Measurements from ENCODE around the gene RAB11A. TPM values are rescaled to one million over a fixed set of nuclear protein-coding genes. Genes with fewer than 3 reads are reported as not detected.

Gene RAB11A
- polyA plus RNA-seq, 1 donor from 2014 or later = 248 TPM

GRCh38 chr15:65913631-65914199 lies 44.4 kb downstream of the RAB11A start:
- Mint-ChIP-seq H3K4me1 (peaks cover 30 to 40% (median 37%) of the 10 kb centered on the region in 3 donors), H3K4me3 (no peak overlapping the region), H3K9me3 (no peaks in the 10 kb centered on the region), H3K27ac (no peak overlapping the region), H3K36me3 (no peaks in the 10 kb centered on the region), H3K27me3 (no peaks in the 10 kb centered on the region)

GRCh38 chr15:65914386-65914785 lies 45.1 kb downstream of the RAB11A start:
- no peaks in the 10 kb centered on the region for H3K27me3 Mint-ChIP-seq
- H3K36me3 Mint-ChIP-seq = no peaks in the 10 kb centered on the region
- no peaks in the 10 kb centered on the region for H3K9me3 Mint-ChIP-seq
- peak overlapping the region in 2 of 3 donors; percentile 67 to 92 for H3K27ac Mint-ChIP-seq
- H3K4me1 Mint-ChIP-seq = peaks cover 34 to 46% (median 41%) of the 10 kb centered on the region in 3 donors
- no peak overlapping the region for H3K4me3 Mint-ChIP-seq

- H3K27ac Mint-ChIP-seq = peak overlapping the region; percentile 67 to 92 (median 79)
- peaks cover 39 to 51% (median 43%) of the 10 kb centered on the region in 3 donors for H3K4me1 Mint-ChIP-seq
- H3K4me3 Mint-ChIP-seq = peak overlapping the region in 3 of 4 donors; percentile 41 to 89 (median 51)
- H3K9me3 Mint-ChIP-seq = no peaks in the 10 kb centered on the region
- no peaks in the 10 kb centered on the region for H3K36me3 Mint-ChIP-seq
- H3K27me3 Mint-ChIP-seq = no peaks in the 10 kb centered on the region
Measured at GRCh38 chr15:65914981-65915925, 46.0 kb downstream of the RAB11A start.

GRCh38 chr15:65916041-65916663 lies 46.9 kb downstream of the RAB11A start:
- no peaks in the 10 kb centered on the region for H3K36me3 Mint-ChIP-seq
- no peaks in the 10 kb centered on the region for H3K27me3 Mint-ChIP-seq
- peak overlapping the region in 2 of 4 donors; percentile 51 to 89 for H3K4me3 Mint-ChIP-seq
- peaks cover 47 to 60% (median 52%) of the 10 kb centered on the region in 3 donors for H3K4me1 Mint-ChIP-seq
- no peaks in the 10 kb centered on the region for H3K9me3 Mint-ChIP-seq
- H3K27ac Mint-ChIP-seq = peak overlapping the region in 1 of 3 donors; percentile 92

- no peaks in the 10 kb centered on the region for H3K36me3 Mint-ChIP-seq
- H3K9me3 Mint-ChIP-seq = no peaks in the 10 kb centered on the region
- H3K27ac Mint-ChIP-seq = peak overlapping the region; percentile 79 to 97 (median 94)
- peaks cover 52 to 66% (median 59%) of the 10 kb centered on the region in 3 donors for H3K4me1 Mint-ChIP-seq
- H3K27me3 Mint-ChIP-seq = no peaks in the 10 kb centered on the region
- H3K4me3 Mint-ChIP-seq = peak overlapping the region; percentile 24 to 89 (median 76)
Measured at GRCh38 chr15:65916664-65917406, 47.5 kb downstream of the RAB11A start.

GRCh38 chr15:65917407-65917756 lies 48.1 kb downstream of the RAB11A start:
- Mint-ChIP-seq H3K4me1 (peaks cover 54 to 70% (median 59%) of the 10 kb centered on the region in 3 donors), H3K36me3 (no peaks in the 10 kb centered on the region), H3K27ac (peak overlapping the region; percentile 79 to 97 (median 94)), H3K4me3 (peak overlapping the region; percentile 24 to 89 (median 76)), H3K27me3 (no peaks in the 10 kb centered on the region), H3K9me3 (no peaks in the 10 kb centered on the region)

GRCh38 chr15:65917936-65918335 lies 48.6 kb downstream of the RAB11A start:
- Mint-ChIP-seq H3K36me3 (peaks cover under 1% of the 10 kb centered on the region), H3K4me3 (peak overlapping the region in 1 of 4 donors; percentile 28), H3K4me1 (peaks cover 54 to 71% (median 59%) of the 10 kb centered on the region in 3 donors), H3K9me3 (no peaks in the 10 kb centered on the region), H3K27ac (peak overlapping the region in 2 of 3 donors; percentile 36 to 97), H3K27me3 (no peaks in the 10 kb centered on the region)

GRCh38 chr15:65918357-65918920 lies 49.1 kb downstream of the RAB11A start:
- Mint-ChIP-seq H3K36me3 (peaks cover 2% of the 10 kb centered on the region), H3K4me3 (peak overlapping the region in 1 of 4 donors; percentile 28), H3K4me1 (peaks cover 56 to 73% (median 59%) of the 10 kb centered on the region in 3 donors), H3K27ac (peak overlapping the region; percentile 36 to 97 (median 85)), H3K27me3 (no peaks in the 10 kb centered on the region), H3K9me3 (no peaks in the 10 kb centered on the region)

GRCh38 chr15:65918945-65919344 lies 49.7 kb downstream of the RAB11A start:
- Mint-ChIP-seq H3K36me3 (peaks cover 2% of the 10 kb centered on the region), H3K27ac (peak overlapping the region in 2 of 3 donors; percentile 36 to 90), H3K9me3 (no peaks in the 10 kb centered on the region), H3K4me1 (peaks cover 56 to 73% (median 59%) of the 10 kb centered on the region in 3 donors), H3K27me3 (no peaks in the 10 kb centered on the region), H3K4me3 (peak overlapping the region in 1 of 4 donors; percentile 78)

GRCh38 chr15:65919353-65919752 lies 50.1 kb downstream of the RAB11A start:
- Mint-ChIP-seq H3K27ac (peak overlapping the region in 1 of 3 donors; percentile 90), H3K4me1 (peaks cover 56 to 73% (median 58%) of the 10 kb centered on the region in 3 donors), H3K9me3 (no peaks in the 10 kb centered on the region), H3K4me3 (peak overlapping the region in 1 of 4 donors; percentile 17), H3K27me3 (no peaks in the 10 kb centered on the region), H3K36me3 (peaks cover 2% of the 10 kb centered on the region)

GRCh38 chr15:65920121-65920520 lies 50.8 kb downstream of the RAB11A start:
- Mint-ChIP-seq H3K4me1 (peaks cover 51 to 68% (median 54%) of the 10 kb centered on the region in 3 donors), H3K27me3 (no peaks in the 10 kb centered on the region), H3K27ac (peak overlapping the region; percentile 16 to 62 (median 25)), H3K9me3 (no peaks in the 10 kb centered on the region), H3K36me3 (peaks cover 2% of the 10 kb centered on the region), H3K4me3 (peak overlapping the region in 2 of 4 donors; percentile 65 to 68)

- Mint-ChIP-seq H3K9me3 (no peaks in the 10 kb centered on the region), H3K27ac (peak overlapping the region in 2 of 3 donors; percentile 43 to 62), H3K4me1 (peaks cover 43 to 60% (median 47%) of the 10 kb centered on the region in 3 donors), H3K27me3 (no peaks in the 10 kb centered on the region), H3K36me3 (peaks cover 2% of the 10 kb centered on the region), H3K4me3 (peak overlapping the region in 3 of 4 donors; percentile 19 to 68 (median 65))
Measured at GRCh38 chr15:65920825-65921309, 51.6 kb downstream of the RAB11A start.

- Mint-ChIP-seq H3K36me3 (peaks cover 4% of the 10 kb centered on the region), H3K9me3 (no peaks in the 10 kb centered on the region), H3K4me3 (peak overlapping the region; percentile 12 to 68 (median 32)), H3K27ac (peak overlapping the region; percentile 7 to 63 (median 43)), H3K27me3 (no peaks in the 10 kb centered on the region), H3K4me1 (peaks cover 39 to 52% (median 40%) of the 10 kb centered on the region in 3 donors)
Measured at GRCh38 chr15:65921780-65922179, 52.5 kb downstream of the RAB11A start.

- Mint-ChIP-seq H3K27ac (peak overlapping the region in 1 of 3 donors; percentile 85), H3K9me3 (no peaks in the 10 kb centered on the region), H3K36me3 (peaks cover 5% of the 10 kb centered on the region), H3K27me3 (no peaks in the 10 kb centered on the region), H3K4me1 (peaks cover 31 to 44% (median 33%) of the 10 kb centered on the region in 3 donors), H3K4me3 (no peak overlapping the region)
Measured at GRCh38 chr15:65922621-65923020, 53.3 kb downstream of the RAB11A start.
